ENCODE measurements around the gene OGN.

Gene OGN

DNA sequence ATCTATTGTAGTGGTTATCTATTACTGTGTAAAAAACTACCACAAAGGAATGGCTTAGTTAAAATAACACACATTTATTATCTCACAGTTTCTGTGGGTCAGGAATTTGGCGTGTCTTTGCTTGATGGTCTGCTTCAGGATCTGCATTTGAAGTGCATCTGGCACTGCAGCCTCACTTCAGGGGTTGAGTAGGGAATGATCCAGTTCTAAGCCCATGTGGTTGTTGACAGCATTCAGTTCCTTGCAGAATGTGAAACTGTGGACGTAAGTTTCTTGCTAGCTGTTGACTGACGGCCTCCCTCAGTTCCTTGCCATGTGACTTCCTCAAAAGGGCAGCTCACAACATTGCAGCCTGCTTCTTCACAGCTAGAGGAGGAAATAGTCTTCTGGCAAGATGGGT, 2.1 kb upstream of the OGN start:
- in situ Hi-C loops (cut with MboI; ENCODE audit: low sequenced_read_pairs): no loop called here

DNA sequence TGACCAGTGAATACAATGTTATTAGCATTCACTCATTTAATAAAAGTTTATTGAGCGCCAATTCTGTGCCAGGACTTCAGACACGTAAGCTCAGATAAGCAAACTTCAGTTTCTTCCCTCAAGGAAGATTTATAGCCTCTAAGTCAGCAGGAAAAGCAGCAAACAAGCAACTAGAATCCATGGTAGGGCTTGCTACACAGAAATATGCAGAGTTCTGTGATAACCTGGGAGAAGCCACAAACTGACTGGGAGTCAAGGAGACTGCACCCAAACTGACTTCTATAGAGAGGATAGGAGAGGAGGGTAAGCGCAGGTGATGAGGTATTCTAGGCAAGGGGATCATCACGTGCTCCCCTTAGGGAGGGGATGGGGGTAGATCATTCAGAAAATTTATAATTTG, 1.4 kb upstream of the OGN start:
- in situ Hi-C loops (cut with MboI; ENCODE audit: low sequenced_read_pairs): no loop called here

DNA sequence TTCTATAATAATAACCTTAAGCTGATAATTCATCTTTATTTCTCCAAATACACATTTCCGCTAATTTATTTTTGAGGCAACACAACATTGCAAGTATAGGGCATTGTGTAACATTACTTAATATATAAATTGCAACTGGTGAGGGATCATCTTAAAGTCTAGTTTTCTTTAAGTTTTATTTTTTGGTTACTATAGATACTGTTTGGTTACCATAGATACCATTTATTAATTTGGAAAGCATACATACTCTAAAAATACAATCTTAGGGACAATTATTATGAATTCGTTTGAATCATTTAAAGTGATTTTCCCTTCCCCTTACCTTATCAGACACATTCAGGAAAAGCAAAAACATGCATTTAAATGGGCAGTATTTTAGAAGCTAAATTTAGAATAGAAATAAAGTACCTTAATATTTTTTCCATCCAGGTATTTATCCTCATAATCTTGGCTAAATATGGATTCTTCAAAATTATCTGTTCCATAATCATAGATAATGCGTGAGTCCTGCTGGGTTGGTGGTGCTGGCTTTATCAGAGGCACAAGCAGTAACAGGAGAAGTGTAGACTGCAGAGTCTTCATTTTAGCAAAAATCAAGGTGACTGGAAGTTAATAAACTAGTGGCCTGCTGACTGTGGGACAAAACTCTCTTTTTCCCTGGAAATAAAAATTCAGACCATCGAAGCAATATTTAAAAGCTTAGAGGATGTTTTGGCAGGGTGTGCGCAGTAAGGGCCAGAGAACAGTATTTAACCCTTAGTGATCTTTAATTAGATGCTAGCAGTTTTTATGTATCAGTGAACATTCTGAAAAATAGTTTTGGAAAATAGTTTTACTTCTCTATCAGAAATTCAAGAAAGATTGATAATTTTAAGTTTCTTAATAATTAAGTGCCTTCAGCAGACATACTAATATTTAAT, 1.3 kb downstream of the OGN start:
- in situ Hi-C loops (cut with MboI; ENCODE audit: low sequenced_read_pairs): no loop called here

DNA sequence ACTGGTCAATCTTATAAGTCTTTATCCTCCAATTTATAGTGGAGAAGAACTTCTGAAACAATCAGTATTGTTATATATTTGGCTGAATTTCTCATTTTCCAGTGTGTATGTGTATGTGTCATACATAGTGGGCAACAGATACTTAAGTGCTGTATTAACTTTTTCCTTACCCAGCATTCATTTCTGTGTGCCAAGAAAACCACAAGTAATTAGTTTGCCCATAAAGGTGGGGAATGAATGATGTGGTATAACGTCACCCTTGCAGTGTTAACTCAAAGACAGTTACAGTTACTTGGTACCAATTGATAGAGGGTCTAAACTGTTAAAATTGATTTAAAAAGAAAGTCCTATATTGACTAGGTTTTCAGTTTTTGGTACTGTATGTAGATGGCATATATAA, 2.0 kb downstream of the OGN start:
- in situ Hi-C loops (cut with MboI; ENCODE audit: low sequenced_read_pairs): no loop called here

DNA sequence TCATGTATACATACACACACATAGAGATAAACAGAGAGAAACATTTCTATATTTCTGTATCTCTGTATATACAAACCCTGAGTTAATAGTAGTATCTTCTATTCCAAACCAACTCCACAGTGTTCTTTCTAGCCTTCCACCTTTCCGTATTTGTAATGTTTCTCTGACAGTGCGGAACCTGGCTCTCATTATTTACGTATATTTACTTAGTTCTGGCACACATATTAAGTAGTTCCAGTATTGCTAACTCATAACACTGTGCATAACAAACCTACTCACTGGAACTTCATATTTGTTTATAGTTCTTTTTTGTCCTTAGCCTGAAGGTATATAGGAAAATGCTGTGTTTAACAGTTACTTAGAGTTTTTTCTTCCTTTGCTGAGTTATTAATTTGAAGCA, 6.5 kb downstream of the OGN start:
- in situ Hi-C loops (cut with MboI; ENCODE audit: low sequenced_read_pairs): no loop called here

DNA sequence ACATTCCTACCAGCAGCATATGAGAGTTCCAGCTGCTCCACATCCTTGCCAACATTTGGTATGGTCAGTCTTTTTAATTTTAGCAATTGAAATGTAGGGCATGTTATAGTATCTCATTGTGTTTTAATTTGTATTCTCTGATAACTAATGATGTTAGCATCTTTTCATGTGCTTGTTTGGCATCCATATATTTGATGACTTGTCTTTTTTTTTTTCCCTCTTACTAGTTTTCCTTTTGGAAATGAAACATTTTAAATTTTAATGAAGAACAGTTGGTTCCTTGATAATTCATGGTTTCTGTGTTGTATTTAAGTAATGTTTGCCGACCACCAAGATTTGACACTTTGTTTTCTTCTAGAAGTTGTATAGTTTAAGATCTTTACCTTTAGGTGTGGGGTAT, 8.8 kb downstream of the OGN start:
- in situ Hi-C loops (cut with MboI; ENCODE audit: low sequenced_read_pairs): no loop called here

DNA sequence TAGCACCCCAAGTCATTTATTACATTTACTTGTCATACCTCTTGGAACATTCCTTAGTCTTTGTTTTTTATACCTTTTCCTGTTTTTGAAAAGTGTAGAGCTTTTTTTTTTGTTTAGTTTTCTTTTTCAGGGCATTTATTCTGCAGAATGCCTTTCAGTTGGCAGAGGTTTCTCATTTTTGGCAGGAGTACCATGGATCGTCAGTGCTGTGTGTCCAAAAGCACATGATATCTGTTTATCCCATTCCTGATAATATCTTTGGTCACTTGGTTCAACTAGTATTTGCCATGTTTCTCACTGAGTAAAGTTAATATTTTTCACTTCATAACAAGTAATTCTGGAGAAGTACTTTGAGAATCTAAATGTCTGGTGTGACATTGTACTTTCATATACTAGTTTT, 10.7 kb downstream of the OGN start:
- in situ Hi-C loops (cut with MboI; ENCODE audit: low sequenced_read_pairs): no loop called here

DNA sequence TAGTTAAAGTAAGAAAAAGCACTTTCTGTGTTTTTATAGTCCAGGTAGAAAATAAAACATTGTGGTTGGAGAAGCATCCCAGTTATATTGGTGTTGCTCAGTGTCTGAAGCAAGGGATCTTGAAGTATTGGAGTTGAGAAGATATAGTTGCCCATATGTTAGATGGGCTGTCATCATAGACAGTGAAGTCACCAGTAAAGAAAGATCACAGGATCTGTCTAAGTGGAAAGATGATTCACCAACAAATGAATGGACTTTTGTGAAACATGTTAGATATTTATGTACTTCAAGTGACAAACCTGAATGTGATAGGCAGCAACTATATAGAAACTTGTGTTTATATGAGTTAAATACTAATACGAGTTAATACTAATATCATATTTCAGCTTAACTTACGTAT, 11.7 kb downstream of the OGN start:
- in situ Hi-C loops (cut with MboI; ENCODE audit: low sequenced_read_pairs): no loop called here

DNA sequence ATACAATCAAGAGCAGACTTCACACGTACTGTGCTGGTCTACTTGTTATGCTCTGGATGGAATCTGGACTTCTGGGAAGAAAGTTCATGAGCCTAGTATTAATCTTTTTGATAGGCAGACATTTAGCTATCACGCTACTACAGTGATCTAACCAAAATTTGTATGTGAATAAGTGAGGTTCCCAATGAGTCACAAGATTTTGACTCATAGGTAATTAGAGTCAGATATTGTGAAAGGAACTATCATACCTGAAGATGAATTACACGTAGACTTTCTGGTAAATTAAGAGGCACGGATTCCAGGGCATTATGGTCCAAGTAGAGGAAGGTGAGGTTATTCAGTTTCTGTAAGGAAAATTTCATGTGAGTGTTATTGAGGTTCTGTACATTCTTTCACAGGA, 18.4 kb downstream of the OGN start:
- in situ Hi-C loops (cut with MboI; ENCODE audit: low sequenced_read_pairs): no loop called here

DNA sequence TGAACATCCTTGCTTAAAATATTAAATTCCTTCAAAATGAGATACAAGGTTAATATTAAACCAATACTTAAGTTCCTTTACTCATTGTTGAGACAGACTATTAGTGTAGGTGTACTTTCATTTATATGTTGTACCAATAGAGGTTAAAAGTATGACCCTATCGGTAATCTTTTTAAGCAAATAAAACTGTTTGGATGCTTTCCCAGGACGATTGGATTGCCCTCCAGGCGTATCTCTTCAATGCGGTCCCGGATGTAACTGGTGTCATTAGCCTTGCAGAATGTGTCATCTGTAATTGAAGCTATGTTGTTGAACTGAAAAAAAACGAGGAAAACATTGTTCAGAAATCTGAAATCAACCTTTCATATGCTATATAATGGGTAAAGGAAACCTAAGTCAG, 18.9 kb downstream of the OGN start:
- in situ Hi-C loops (cut with MboI; ENCODE audit: low sequenced_read_pairs): no loop called here

DNA sequence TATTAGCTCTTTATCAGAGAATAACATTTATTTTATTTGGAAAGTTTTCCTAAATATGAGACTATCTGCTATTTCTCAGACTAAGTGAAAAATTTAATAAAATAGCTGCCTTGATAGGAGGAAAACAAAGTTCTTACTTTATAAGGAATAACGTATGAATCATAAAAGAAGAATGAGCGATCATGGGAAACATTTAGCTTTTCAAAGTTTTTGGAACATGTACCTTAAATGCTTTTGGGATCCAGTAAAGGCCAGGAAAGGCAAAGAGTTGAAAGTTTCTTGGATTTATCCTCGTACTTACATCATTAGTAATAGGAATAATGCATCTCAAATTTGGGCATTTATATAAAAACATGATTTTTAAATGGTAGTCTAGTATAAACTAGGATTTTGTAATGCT, 19.4 kb downstream of the OGN start:
- in situ Hi-C loops (cut with MboI; ENCODE audit: low sequenced_read_pairs): no loop called here

DNA sequence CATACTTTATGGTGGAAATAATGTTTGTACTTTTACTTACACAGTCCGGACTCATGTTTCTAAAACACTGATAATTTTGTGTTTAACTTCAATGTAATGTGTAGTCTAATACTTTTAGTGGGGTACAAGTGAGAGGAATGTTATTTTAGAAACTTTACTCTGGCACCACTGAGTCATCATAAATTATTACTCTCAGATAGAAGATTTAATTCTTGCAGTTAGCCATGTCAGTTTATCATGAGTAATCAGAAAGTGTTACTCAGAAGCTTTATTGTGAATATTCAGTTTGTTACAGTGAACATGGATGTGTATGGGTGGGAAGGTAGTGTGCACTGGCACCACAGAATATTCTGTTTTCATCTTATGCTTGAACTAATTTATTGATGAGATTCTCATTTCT, 20.0 kb downstream of the OGN start:
- in situ Hi-C loops (cut with MboI; ENCODE audit: low sequenced_read_pairs): no loop called here

DNA sequence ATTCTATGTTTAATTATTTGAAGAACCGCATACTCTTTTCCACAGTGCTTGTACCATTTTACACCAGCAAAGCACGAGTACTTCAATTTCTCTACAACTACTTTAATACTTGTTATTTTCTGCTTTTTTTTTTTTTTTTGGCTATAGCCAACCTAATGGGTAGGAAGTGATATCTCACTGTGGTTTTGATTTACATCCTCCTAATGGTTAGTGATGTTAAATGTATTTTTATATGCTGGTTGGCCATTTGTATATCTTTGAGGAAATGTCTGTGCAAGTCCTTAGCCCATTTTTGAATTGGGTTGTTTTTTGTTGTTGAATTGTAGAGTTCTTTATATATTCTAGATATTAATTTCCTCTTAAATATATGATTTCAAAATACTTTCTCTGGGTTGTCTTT, 22.6 kb downstream of the OGN start:
- in situ Hi-C loops (cut with MboI; ENCODE audit: low sequenced_read_pairs): no loop called here

DNA sequence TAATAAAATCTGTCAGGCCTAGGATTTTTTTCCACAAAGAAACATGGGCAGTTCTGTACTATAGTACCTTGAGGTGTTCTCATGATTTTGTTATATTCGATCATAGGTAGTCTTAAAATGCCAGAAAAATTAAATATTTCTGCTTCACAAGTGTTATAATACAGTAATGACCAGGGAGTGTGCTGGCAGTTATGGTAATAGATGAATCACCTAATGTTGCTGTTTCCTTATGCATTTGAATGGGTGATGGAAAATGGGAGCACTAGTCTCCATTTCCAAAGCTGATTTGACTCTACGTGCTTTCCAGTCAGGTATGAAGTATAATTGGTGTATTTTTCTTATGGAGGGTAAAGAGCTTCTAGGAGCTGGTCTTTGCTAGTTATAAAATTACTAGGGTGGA, 23.8 kb downstream of the OGN start:
- in situ Hi-C loops (cut with MboI; ENCODE audit: low sequenced_read_pairs): no loop called here

DNA sequence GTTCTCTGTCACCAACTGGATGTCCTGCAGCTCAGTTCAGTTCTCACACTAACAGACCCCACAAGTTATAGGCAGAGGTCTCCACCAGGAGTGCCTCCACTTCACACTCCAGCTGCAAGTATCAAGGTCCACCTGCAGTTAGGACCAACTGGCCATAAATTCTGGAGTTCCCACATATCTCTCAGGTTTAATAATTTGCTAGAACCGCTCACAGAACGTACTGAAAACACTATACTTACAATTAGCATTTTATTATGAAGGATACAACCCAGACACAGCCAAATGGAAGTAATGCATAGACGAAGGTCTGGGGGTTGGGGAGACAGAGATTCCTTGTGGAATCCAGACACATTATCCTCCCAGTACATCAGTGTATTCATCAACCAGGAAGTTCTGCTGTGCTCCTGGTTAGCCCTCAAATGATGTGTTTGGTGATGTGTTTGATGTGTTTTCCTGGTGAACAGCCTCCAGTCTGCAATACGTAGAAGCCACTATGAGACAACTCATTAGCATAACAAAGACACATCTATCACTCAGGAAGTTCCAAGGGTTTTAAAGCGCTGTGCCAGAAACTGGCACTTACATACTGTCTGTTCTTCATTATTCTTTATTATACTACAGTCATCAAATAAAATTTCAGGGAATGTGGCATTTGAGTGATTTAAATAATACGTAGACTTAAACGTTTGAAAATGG, 25.4 kb downstream of the OGN start:
- in situ Hi-C loops (cut with MboI; ENCODE audit: low sequenced_read_pairs): no loop called here

DNA sequence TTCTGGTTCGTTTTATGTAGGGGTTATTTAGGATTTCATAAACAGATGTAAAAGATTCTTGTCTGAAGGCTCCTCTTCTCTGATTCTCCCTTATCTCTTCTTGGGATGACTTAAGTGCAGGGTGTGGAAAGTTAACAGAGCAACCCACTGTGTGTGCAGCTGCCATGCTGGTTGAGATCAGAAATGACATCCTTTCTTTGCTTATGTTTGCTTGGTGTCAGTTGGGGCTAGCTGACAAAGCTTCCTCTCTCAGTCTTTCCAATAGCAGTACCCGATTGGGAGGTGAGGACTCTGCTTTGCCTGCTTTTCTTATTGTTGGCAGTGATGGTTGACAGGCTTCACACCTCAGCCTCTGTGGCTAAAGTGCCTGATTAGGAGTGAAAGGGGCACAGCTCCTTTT, 26.5 kb downstream of the OGN start:
- in situ Hi-C loops (cut with MboI; ENCODE audit: low sequenced_read_pairs): no loop called here

DNA sequence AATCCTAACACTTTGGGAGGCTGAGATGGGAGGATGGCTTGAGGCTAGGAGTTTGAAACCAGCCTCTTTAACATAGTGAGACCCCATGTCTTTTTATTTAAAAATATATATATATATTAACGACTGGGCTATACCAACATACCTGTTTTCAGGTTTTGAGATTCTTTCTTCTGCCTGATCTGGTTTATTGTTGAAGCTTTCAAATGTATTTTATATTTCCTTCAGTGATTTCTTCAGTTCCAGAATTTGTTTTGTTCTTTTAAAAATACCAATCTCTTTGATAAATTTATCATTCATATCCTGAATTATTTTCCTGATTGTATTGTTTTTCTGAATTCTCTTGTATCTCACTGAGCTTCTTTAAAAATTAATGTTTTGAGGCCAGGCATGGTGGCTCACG, 31.2 kb downstream of the OGN start:
- in situ Hi-C loops (cut with MboI; ENCODE audit: low sequenced_read_pairs): no loop called here

DNA sequence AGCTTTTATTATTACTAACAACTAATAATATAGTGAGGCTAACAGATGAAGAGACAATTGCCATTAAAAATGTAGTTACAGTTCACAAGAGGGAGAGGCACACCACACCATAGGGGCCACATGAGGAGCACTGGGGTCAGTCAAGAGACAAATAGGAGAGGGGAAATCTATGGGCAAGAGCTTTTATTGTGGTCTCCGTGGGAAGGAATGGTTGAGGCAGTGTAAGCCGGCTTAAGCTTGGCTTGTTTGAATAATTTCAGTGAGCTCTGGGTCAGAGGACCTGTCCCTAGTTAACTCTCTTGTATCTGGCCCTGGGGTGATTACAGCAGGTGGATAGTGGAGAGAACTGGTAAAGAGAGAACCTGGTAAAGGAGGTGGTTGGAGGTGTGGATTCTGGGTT, 35.3 kb downstream of the OGN start:
- in situ Hi-C loops (cut with MboI; ENCODE audit: low sequenced_read_pairs): no loop called here

DNA sequence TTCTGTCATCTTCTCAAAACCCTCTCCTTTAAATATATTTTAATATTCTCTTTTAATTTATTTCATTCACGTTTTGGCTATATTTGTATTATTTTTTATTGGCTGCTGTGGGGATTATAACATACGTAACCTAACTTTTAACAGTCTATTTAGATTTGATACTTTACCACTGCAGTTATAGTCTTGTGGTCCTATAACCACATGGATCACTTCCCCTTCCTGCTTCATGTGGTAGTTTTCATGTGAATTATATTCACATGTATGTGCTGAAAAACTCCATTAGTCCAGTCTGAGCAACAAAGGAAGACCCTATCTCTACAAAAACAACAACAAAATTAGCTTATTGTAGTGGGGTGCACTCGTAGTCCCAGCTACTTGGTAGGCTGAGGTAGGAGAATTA, 44.3 kb downstream of the OGN start:
- in situ Hi-C loops (cut with MboI; ENCODE audit: low sequenced_read_pairs): no loop called here

DNA sequence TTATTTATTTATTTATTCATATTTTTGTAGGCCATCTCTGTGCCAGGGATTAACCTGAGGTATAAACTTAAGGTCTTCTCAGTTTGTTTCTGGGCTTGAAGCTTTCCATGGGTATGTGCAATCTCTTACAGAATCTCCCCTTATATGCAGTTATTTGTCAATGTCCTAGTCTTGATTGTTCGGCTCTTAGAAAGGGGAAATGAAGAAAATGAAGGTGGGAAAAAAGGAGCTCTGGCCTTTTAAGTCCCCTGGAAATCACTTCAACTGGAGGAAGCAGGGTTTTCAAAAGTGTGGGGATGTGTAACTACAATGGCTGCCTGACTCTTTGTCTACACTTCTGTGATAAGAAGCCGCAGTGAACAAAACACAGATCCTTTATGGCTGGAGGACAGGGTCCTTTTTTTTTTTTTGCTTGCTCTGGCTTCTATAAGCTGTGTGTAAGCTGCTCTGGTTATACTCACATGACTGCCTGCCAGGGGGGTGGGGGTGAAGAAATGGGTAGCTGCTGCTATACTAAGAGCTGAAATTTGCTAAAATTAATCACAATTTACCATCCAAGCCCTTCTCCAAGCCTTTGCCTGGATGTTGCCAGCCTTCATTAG, 44.9 kb downstream of the OGN start:
- in situ Hi-C loops (cut with MboI; ENCODE audit: low sequenced_read_pairs): no loop called here

DNA sequence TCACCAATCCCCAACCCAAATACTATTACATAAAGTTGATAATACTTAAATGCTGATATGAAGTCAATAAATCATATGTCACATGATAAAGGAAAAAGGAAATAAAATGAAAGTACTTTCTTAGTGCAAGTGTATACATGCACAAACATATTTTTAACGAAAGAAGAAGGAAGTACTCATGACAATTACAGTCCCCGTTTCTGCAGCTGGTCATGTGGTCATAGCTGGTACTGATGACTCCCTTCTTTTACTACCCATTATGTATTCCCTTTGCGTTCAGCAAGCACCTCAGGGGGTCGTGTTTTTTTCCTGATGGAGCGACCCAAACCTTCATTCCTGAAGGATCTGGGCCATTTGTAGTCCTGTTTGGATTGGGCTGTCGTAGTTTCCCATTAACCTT, 51.3 kb downstream of the OGN start:
- in situ Hi-C loops (cut with MboI; ENCODE audit: low sequenced_read_pairs): no loop called here

DNA sequence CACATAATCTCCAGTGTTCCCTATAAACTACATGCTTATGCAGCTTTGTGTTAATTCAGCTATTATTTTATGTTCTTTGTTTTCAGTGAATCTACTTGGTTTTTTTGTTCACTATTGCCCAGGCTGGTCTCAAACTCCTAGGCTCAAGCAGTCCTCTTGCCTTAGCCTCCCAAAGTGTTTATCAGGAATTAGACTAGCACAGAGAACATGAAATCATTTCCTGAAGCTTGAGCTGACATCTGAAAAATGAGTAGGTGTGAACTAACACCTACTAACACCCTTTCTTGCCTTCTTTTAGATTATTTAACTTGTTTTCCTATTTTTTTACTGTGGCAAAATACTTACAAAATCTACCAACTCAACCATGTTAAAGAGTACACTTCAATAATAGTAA, 53.6 kb downstream of the OGN start:
- in situ Hi-C loops (cut with MboI; ENCODE audit: low sequenced_read_pairs): no loop called here

All from HL-60/S4 treated with retinoic acid at 250 ng/mL for 4 days and 3 days (cell line).